ENCODE measurements around the gene HAPLN1.
A peak's percentile ranks its signal among the peaks of the same experiment; 100 is the strongest.

Gene HAPLN1

DNA sequence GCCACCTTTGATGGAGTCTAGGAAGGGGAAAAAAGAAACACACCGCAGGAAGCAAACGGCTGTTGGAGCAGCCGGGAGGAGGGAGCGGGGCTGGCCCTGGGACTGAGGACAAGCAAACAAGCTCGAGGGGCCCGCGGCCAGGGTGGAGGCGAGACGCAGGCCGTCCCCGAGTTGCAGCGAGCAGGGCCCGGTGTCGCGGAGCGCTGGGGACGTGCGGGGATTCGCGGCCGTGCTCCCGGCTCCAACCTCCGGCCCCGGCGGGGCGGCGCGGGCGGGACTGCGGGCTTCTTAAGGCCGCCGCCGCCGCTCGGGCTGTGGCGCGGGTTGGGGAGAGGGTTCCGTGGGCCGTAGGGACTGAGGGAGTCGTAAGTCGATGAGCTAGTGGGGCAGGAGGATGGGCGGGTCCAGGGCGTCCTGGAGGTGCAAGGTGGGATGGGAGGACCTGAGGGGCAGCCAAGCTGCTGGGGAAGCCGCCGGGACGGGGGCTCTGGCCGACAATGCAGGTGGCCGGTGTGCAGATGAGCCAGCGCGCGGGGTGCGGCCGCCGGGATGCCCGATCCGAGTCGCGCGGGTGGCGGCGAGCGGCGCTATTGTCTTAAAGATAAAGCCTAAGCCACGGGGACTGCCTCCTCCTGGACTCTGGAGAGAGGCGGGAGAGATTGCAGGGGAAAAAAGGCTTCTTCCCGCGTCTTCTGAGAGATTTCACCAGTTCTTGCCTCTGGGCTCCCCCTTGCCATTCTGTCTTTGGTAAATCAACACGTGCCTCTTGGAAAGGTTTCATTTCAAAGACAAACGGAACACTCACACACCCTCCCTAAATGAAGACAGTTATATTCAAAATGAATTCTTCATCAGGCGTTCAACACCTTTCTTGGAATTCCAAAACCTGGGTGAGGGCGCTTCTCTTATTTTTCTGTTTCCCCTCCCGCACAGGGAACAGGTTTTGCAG lies 1.6 kb upstream of the HAPLN1 start:
- peak; percentile 77 for DNase-seq
- in situ Hi-C loops (cut with MboI; ENCODE audit: low pct_unique_long_range_greater_than_20kb, low sequenced_read_pairs): no loop called here

DNA sequence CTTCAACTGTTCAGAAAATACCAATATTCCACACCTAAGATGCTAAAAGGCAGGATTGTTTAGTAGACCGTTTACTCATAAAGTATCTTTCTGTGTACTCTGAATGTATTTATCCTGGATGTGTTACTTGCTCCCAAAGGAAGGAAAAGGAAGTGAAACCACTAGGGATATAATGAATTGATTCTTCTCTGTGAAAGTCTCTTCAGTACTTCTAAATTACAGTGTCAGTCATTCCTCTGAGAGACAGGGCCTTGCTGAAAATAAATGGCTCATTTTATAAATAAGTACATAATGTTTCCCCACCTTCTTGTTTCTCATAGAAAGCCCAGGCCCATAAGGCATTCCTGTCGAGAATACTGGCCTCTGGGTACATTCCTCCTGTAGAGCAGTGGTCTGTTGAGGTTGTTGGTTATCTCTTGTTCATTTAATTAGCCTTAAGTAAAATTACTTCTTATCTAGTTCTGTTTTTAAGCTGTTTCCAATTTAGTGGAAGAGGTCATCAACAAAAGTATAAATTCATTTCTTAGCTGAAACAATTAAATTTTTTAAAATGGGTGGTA lies 1.6 kb downstream of the HAPLN1 start:
- no peak for DNase-seq
- in situ Hi-C loops (cut with MboI; ENCODE audit: low pct_unique_long_range_greater_than_20kb, low sequenced_read_pairs): no loop called here

GRCh38 chr5:83718195-83718825 lies 2.3 kb downstream of the HAPLN1 start:
- peak; percentile 72 for DNase-seq
- in situ Hi-C loops (cut with MboI; ENCODE audit: low pct_unique_long_range_greater_than_20kb, low sequenced_read_pairs): no loop called here

DNA sequence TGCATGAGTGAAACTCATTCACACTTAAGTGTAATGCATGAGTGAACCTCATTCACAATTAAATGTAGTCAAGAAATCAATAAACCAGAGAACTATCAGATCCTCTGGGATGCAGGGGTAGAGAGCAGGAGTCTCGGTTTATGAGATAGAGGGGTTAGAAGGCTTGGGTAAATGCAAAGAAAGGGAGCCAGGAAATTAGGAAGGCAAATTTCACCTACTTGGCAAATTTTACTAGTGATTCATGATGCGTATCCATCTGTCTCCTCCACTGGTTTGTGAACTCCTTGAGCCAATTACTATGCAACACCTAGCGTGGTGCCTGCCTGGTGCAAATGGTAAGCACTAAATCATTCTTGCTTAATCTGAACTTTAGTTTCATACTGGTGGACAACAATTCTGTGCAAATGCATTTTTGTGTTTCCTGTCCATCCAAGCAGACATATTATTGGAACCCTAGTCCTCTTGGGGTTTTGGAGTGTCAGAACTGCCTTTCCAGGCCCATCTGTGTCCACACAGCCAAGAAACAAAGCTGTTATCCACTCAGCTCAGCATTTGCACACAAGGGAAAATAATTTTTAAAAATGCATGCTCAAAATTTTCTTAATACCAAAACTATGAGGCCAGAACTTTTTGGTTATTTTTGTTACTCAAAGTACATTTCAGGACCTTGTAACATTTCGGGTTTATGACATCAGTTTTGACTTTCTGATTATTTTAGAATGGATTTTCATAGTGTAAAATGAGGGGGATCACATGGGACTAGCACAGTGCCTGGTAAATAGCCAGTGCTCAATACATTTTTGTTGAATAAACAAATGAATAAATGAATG lies 5.2 kb downstream of the HAPLN1 start:
- in situ Hi-C loops (cut with MboI; ENCODE audit: low pct_unique_long_range_greater_than_20kb, low sequenced_read_pairs): no loop called here
- DNase-seq: no peak

DNA sequence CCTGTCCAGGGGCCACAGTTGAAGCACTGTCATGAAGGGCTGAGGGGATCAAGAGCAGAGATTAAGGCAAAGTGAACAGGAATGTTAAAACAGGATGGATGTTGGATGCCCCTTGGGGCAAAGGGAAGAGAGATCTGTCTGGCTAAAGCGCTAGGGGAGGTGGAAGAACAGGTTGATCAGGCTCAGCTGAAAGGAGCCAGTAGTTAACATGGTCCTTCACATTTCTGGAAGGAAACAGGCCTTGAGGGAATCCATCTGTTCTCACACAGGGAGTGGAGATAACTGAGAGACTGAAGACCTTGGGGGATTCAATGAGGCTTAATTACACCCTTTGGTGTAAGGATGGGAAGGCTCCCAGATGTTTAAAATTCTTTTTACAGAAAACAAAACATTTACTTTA lies 5.8 kb downstream of the HAPLN1 start:
- in situ Hi-C loops (cut with MboI; ENCODE audit: low pct_unique_long_range_greater_than_20kb, low sequenced_read_pairs): no loop called here
- DNase-seq: no peak

GRCh38 chr5:83711982-83712601 lies 8.6 kb downstream of the HAPLN1 start:
- DNase-seq: peak; percentile 27
- in situ Hi-C loops (cut with MboI; ENCODE audit: low pct_unique_long_range_greater_than_20kb, low sequenced_read_pairs): no loop called here

GRCh38 chr5:83709973-83710372 lies 10.7 kb downstream of the HAPLN1 start:
- in situ Hi-C loops (cut with MboI; ENCODE audit: low pct_unique_long_range_greater_than_20kb, low sequenced_read_pairs): no loop called here
- DNase-seq: no peak

GRCh38 chr5:83708170-83708569 lies 12.5 kb downstream of the HAPLN1 start:
- DNase-seq: no peak
- in situ Hi-C loops (cut with MboI; ENCODE audit: low pct_unique_long_range_greater_than_20kb, low sequenced_read_pairs): no loop called here

DNA sequence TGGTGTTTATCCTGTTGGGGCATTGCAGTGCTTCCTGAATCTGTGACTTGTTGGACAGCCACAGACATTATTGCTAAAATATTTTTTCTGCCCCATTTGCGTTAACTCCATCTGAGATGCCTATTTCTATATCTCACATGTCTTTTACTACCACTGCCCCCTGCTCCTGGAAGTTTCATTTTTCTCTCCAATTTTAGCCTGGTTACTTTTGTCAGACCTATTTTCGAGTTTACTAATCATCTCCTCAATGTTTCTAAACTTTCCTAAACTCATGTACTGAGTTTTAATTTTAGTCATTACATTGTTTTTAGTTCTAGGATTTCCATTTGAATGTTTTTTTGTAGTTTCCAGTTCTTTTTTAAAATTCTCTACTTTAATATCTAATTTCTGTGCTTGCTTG lies 17.6 kb downstream of the HAPLN1 start:
- in situ Hi-C loops (cut with MboI; ENCODE audit: low pct_unique_long_range_greater_than_20kb, low sequenced_read_pairs): no loop called here
- DNase-seq: no peak

DNA sequence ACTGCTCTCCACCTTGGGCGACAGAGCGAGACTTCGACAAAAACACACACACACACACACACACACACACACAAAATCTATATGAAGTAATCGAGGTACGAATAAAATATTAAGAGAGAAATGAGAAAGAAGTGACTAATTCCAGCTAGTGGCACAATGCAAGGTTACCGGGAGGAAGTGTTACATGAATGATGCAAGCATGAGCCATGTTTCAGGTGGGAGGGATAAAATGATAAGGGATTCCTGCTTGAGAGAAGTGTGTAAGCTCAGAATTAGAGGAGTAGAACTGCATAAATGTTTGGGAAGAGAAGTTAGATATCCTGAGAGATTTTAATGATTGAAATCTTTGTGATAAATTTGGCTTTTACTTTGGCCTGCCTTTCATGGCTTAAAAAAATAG lies 18.8 kb downstream of the HAPLN1 start:
- in situ Hi-C loops (cut with MboI; ENCODE audit: low pct_unique_long_range_greater_than_20kb, low sequenced_read_pairs): no loop called here

DNA sequence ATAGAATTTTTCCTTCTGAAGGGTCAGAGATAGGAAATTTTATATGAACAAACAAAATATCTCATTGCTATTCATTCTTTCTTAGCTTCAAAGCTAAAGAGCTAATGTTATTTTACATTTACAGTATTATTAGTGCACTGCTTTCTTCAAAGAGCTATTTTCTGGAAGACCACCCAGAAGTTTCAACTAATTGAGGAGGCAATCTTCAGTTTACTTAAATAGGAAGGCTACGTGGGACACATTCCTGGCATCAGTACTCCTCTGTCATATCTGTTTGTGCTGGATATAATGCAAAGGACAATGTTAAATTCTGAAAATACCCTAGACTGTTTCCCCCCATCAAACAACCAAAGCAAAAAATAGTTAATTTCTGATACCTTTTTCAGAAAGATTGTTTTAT lies 30.8 kb downstream of the HAPLN1 start:
- in situ Hi-C loops (cut with MboI; ENCODE audit: low pct_unique_long_range_greater_than_20kb, low sequenced_read_pairs): no loop called here
- DNase-seq: no peak

More for the DNA sequence above, 18.8 kb downstream of the HAPLN1 start:
- DNase-seq: no peak

DNA sequence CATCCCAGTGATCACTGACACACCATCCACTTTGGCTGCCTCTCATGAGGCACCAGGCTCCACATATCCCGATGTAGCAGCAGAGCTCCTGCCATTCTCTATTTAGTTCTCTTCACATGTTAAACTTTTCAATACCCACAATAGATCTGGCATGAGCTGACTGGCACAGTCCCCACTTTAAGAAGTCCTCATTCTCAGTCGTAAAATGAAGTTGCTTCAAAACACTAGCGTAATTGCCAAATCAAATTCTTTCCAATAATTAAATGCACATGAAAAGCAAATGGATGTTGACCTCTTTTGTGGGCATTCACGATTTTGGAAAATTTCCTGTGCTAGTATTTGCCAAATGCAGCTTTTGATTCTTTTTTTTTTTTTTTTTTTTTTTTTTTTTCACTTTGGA lies 32.4 kb downstream of the HAPLN1 start:
- DNase-seq: no peak
- in situ Hi-C loops (cut with MboI; ENCODE audit: low pct_unique_long_range_greater_than_20kb, low sequenced_read_pairs): no loop called here

GRCh38 chr5:83687124-83687619 lies 33.5 kb downstream of the HAPLN1 start:
- in situ Hi-C loops (cut with MboI; ENCODE audit: low pct_unique_long_range_greater_than_20kb, low sequenced_read_pairs): no loop called here
- no peak for DNase-seq

GRCh38 chr5:83686251-83686650 lies 34.4 kb downstream of the HAPLN1 start:
- DNase-seq: no peak
- in situ Hi-C loops (cut with MboI; ENCODE audit: low pct_unique_long_range_greater_than_20kb, low sequenced_read_pairs): no loop called here

DNA sequence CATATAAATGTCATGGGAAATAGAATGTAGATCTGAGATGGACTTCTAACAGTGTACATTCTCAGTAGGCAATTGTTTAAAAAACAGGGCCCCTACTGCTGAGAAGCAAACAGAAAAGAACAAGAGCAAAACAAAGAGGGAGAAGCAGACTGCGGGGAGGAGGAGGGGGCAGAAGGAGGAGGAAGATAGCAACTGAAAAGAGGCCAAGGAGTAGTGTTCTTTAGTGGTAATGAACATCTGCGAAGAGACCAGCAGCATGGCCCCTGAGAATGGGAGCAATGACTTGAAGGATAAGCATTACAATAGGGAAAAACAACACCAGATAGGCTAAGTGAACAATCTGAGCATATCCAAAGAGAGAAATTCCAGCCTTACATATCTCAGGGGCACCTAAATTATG lies 36.8 kb downstream of the HAPLN1 start:
- in situ Hi-C loops (cut with MboI; ENCODE audit: low pct_unique_long_range_greater_than_20kb, low sequenced_read_pairs): no loop called here
- DNase-seq: no peak

DNA sequence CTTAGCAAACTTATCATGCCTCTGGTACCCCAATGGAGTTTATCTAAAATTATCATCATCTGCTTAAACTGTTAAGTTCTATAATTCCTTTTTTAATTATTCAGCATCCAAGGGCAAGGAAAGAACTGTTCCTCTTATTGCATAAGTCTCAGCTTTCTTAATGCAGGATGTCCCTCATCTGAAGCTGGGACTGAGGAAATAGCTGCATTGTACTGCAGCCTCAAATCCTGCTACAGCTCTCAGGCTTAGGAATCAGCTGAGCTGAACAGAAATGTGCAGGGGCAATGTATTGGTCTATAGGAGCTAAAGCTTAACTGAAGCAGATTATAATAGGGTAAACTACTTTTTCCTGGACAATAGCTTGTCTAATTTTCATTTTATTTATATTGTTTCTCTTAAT lies 48.0 kb downstream of the HAPLN1 start:
- no peak for DNase-seq
- in situ Hi-C loops (cut with MboI; ENCODE audit: low pct_unique_long_range_greater_than_20kb, low sequenced_read_pairs): no loop called here

DNA sequence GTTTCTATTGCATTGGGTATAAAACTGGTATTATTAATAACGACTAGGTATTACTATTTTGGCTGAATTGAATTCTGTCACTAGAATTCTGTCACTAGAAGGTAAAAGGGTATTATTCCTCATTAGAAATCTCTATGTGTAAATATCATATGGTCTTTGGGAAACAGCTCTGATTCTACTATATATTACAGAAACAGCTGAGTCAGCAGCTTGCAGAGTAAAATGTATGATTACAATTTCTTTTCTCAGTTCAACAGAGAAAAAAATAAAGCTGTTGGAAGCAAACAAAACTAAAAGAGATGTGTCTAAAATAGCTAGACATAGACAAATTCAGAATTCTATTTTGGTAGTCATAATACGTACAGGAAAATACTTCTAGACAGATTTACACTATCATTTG lies 48.5 kb downstream of the HAPLN1 start:
- in situ Hi-C loops (cut with MboI; ENCODE audit: low pct_unique_long_range_greater_than_20kb, low sequenced_read_pairs): no loop called here
- DNase-seq: no peak

DNA sequence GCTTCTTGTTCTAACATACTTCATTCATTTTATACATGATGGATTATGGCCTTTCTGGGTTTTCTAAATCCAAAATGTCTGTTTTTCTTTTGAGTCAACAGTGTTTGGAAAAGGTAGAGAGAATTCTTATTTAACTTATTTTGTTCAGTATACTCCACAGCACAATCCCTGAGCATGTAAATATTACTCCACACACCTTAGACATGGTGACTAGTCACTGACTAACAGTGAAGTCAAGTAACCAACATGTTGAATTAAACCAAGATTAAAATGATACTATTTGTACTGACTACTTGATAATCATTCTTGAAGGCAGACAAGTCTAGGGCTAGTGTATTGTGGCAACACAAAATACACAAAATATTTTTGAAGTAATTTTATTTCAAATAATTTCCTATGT lies 55.0 kb downstream of the HAPLN1 start:
- no peak for DNase-seq
- in situ Hi-C loops (cut with MboI; ENCODE audit: low pct_unique_long_range_greater_than_20kb, low sequenced_read_pairs): no loop called here

- DNase-seq: peak; percentile 17
- in situ Hi-C loops (cut with MboI; ENCODE audit: low pct_unique_long_range_greater_than_20kb, low sequenced_read_pairs): no loop called here
Observed at GRCh38 chr5:83662558-83662957, 58.1 kb downstream of the HAPLN1 start.

All from KBM-7 (cell line).